Activated B cell treated with CpG ODN at 0.5 μM for 24 hours (primary cell): ENCODE measurements around the gene TRABD. TPM values are rescaled to one million over a fixed set of nuclear protein-coding genes. Genes with fewer than 3 reads are reported as not detected.

Source experiments
- ATAC-seq: fragments of 200-7000 bp; cut with Tn5 transposase; one replicate; pipeline ENCODE4 v1.10.0; 2021; ENCODE audit warnings: low read depth, mild to moderate bottlenecking, moderate library complexity
- CTCF ChIA-PET: fragments of 350-600 bp; sonication (Branson Sonifier 250); formaldehyde crosslinking; loops from one replicate; lab custom pipeline; 2021; ENCODE audit warnings: antibody characterized with exemption; lab: Charles Lee
- POLR2A ChIA-PET: fragments of 350-600 bp; sonication (Branson Sonifier 250); formaldehyde crosslinking; loops from one replicate; lab custom pipeline; 2021; ENCODE audit warnings: antibody characterized with exemption; lab: Charles Lee
- DNase-seq: peaks from one replicate; pipeline ENCODE4 v3.0.0; 2022
- H3K27ac Mint-ChIP-seq: one replicate; pipeline ENCODE4 v1.8.0; 2020; ENCODE audit warnings: mixed read lengths
- H3K27me3 Mint-ChIP-seq: one replicate; pipeline ENCODE4 v1.8.0; 2021; ENCODE audit warnings: mixed read lengths
- H3K36me3 Mint-ChIP-seq: one replicate; pipeline ENCODE4 v1.8.0; 2021; ENCODE audit warnings: low read depth, mixed read lengths
- H3K4me1 Mint-ChIP-seq: one replicate; pipeline ENCODE4 v1.8.0; 2021; ENCODE audit warnings: mixed read lengths
- H3K4me3 Mint-ChIP-seq: one replicate; pipeline ENCODE4 v1.8.0; 2020; ENCODE audit warnings: mild to moderate bottlenecking, mixed read lengths
- H3K9me3 Mint-ChIP-seq: one replicate; pipeline ENCODE4 v1.8.0; 2020; ENCODE audit warnings: mixed read lengths
- intact Hi-C: fragments of 100-400 bp; cut with micrococcal nuclease; formaldehyde crosslinking; loops from one replicate; pipeline ENCODE4 v1.15.1; 2024
- total RNA-seq: library from RNA; stranded (reverse); gene quantifications from 2 replicates; pipeline ENCODE4 v1.2.3, GENCODE V29; 2022
- TF ChIP-seq, protein P1 (sequence below): fragments of 200-600 bp; IDR thresholded peaks from one replicate; pipeline ENCODE4 v1.8.0; 2022; ENCODE audit warnings: antibody characterized with exemption, mild to moderate bottlenecking

TRABD gene
- total RNA-seq, 1 donor from 2014 or later: 86.4 TPM

DNA sequence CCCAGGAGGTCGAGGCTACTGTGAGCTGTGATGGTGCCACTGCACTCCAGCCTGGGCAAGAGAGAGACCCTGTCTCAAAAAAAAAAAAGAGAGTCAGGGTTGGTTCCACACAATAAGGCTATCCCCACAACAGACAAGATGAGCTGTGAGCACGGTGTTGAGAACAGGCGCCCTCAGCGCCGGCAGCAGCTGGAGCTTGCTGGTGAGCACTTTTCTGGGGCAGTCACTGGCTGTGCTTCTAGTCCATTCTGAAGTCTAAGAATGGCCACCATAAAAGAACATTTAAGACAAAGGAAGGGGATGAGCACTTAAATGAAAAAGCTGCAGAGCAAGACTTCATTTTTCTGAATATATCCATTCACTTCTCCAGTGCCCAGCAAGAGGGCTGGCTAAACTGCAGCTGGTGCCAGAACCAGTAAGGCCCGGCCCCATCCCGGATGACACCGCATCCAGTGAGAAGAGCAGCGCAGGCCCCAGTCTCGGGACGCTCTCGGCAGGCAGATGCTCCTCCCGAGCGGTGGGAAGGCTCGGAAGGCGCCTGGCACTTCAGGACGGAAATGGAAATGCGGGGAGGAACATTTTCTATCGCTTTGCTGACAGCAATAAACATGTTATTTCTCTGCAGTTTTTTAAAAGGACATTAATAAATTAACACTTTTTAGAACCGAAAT is 46.9 kb downstream of the TRABD start:
- DNase-seq: no peak
- intact Hi-C loops: no loop called here
- CTCF ChIA-PET: no interaction called here
- TF ChIP-seq, protein P1, sequence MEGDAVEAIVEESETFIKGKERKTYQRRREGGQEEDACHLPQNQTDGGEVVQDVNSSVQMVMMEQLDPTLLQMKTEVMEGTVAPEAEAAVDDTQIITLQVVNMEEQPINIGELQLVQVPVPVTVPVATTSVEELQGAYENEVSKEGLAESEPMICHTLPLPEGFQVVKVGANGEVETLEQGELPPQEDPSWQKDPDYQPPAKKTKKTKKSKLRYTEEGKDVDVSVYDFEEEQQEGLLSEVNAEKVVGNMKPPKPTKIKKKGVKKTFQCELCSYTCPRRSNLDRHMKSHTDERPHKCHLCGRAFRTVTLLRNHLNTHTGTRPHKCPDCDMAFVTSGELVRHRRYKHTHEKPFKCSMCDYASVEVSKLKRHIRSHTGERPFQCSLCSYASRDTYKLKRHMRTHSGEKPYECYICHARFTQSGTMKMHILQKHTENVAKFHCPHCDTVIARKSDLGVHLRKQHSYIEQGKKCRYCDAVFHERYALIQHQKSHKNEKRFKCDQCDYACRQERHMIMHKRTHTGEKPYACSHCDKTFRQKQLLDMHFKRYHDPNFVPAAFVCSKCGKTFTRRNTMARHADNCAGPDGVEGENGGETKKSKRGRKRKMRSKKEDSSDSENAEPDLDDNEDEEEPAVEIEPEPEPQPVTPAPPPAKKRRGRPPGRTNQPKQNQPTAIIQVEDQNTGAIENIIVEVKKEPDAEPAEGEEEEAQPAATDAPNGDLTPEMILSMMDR: no peak
- POLR2A ChIA-PET: interaction anchor here (1.2 kb wide), 1 partner anchor 14 kb away, joined by 4 read pairs; no protein-coding TSS in a partner anchor
- Mint-ChIP-seq H3K27ac (no peak overlapping the region), H3K9me3 (no peaks in the 10 kb centered on the region), H3K4me3 (no peak overlapping the region), H3K4me1 (peaks cover 4% of the 10 kb centered on the region), H3K36me3 (peaks cover 59% of the 10 kb centered on the region), H3K27me3 (no peaks in the 10 kb centered on the region)
- no peak for ATAC-seq

DNA sequence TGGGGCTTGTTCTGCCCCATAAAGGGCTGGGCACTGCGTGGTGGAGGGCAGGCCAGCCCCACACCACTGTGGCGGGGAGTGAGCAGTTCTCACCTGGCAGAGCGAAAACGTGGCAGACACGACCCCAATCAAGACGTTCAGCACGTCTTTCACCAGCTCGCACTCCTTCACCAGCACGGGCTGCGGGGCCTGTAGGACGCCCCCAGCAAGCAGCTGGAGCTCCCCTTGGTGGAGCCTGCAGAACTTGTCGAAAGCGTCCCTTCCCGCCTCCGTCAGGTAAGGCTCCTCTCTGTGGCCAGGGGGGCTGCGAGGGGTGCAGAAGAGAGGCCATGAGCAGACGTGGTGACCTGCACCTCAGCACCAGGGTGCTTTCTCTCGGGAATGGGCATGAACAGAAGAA is 47.5 kb downstream of the TRABD start:
- DNase-seq (no peak), ATAC-seq (no peak)
- Mint-ChIP-seq H3K36me3 (peaks cover 63% of the 10 kb centered on the region), H3K9me3 (no peaks in the 10 kb centered on the region), H3K4me3 (no peak overlapping the region), H3K27ac (no peak overlapping the region), H3K4me1 (peaks cover 4% of the 10 kb centered on the region), H3K27me3 (no peaks in the 10 kb centered on the region)
- TF ChIP-seq, protein P1: no peak
- CTCF ChIA-PET: no interaction called here
- intact Hi-C loops: no loop called here
- POLR2A ChIA-PET: interaction anchor here (1.2 kb wide), 1 partner anchor 13 kb away, joined by 4 read pairs; no protein-coding TSS in a partner anchor

DNA sequence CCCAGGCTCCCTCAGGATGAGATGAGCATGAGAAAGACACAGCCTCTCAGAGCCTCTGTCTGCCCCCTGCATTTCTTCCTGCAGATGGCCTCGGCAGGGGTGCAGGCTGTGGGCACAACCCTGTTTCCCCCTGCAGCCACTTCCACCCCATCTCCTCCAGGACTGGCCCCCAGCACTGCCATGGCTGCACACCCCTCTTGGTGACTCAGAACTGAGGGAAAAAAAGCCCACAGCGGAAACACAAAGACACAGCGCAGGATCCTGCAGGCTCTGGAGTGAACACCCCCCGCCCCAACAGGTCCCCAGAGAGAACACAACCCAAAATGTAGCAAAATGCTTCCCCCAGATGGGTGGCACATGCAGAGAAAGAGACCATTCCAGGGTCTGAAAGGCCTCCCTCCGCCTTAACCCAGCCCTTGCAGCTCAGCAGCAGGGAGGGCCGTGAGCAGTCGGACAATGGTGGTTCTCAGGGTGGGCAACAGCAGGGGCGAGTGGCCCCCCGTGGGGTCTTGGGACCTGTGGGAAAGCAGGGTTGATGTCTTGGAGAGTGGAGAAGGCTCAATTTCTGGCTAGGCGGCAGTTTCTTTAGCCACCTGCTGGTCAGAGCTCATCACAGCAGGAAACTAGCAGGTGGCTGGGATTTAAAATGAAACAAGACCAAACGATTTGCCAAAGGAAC is 51.2 kb downstream of the TRABD start:
- no peak overlapping the region for H3K4me3 Mint-ChIP-seq
- H3K36me3 Mint-ChIP-seq: peaks cover 59% of the 10 kb centered on the region
- no peaks in the 10 kb centered on the region for H3K9me3 Mint-ChIP-seq
- no peaks in the 10 kb centered on the region for H3K27me3 Mint-ChIP-seq
- intact Hi-C loops: loop anchor here (1.0 kb wide), 1 partner anchor 88 kb away; no protein-coding TSS in a partner anchor
- TF ChIP-seq, protein P1: no peak
- H3K4me1 Mint-ChIP-seq: peaks cover 13% of the 10 kb centered on the region
- H3K27ac Mint-ChIP-seq: no peak overlapping the region
- POLR2A ChIA-PET: interaction anchor here (0.8 to 1.1 kb wide), 2 partner anchors 46 to 271 kb away, joined by 3 to 4 read pairs; partner anchors contain the start of genes LMF2 and NCAPH2
- CTCF ChIA-PET: interaction anchor here (1.4 kb wide), 1 partner anchor 88 kb away, joined by 5 read pairs; no protein-coding TSS in a partner anchor
- no peak for ATAC-seq
- DNase-seq: no peak

DNA sequence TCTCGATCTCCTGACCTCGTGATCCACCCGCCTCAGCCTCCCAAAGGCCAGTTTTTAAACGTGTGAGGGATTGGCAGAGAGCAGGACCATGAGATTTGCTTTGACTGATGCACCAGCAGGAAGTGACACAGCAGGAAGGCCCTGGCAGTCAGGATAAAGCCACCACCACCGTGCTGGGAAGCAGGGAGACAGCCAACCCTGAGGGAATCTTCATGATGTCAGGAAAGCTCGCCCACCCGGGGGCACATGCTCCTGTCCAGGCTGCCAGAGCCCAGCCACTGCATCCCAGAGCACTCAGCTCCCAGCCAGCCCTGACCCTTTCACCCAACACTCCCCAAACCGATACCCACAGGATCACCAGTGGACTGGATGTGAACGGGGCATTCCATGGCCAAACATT is 53.0 kb downstream of the TRABD start:
- TF ChIP-seq, protein P1: no peak
- no peaks in the 10 kb centered on the region for H3K9me3 Mint-ChIP-seq
- POLR2A ChIA-PET: interaction anchor here (0.8 kb wide), 1 partner anchor 314 kb away, joined by 3 read pairs; no protein-coding TSS in a partner anchor
- H3K4me1 Mint-ChIP-seq: peaks cover 29% of the 10 kb centered on the region
- no peak overlapping the region for H3K27ac Mint-ChIP-seq
- H3K27me3 Mint-ChIP-seq: no peaks in the 10 kb centered on the region
- no peak overlapping the region for H3K4me3 Mint-ChIP-seq
- intact Hi-C loops: no loop called here
- ATAC-seq (no peak), DNase-seq (no peak)
- CTCF ChIA-PET: interaction anchor here (1.6 kb wide), 1 partner anchor 103 kb away, joined by 4 read pairs; no protein-coding TSS in a partner anchor
- H3K36me3 Mint-ChIP-seq: peaks cover 44% of the 10 kb centered on the region
